HepG2 (cell line): Measurements from ENCODE around the gene C1R. TPM values are rescaled to one million over a fixed set of nuclear protein-coding genes. Genes with fewer than 3 reads are reported as not detected.

Experiments
- CHD4 ChIP-seq: fragments of 200-600 bp; sonication (generic); IDR thresholded peaks from 2 replicates; pipeline ENCODE4 v1.7.0; 2017; ENCODE audit warnings: mild to moderate bottlenecking, low read length, borderline replicate concordance
- HDAC6 ChIP-seq: fragments of 200-600 bp; sonication (generic); IDR thresholded peaks from 2 replicates; pipeline ENCODE4 v1.7.0; 2017; ENCODE audit warnings: mild to moderate bottlenecking, antibody characterized with exemption, low read length, low read depth
- HOMEZ ChIP-seq: IDR thresholded peaks from 2 replicates; pipeline ENCODE4 v1.6.1; 2016; ENCODE audit warnings: low read depth
- MTF2 ChIP-seq: sonication (generic); formaldehyde crosslinking; IDR thresholded peaks from 2 replicates; pipeline ENCODE4 v1.5.0; 2020; ENCODE audit warnings: missing genetic modification reagents, borderline replicate concordance
- MXD4 ChIP-seq: IDR thresholded peaks from 2 replicates; pipeline ENCODE4 v1.6.1; 2016; ENCODE audit warnings: mild to moderate bottlenecking, missing biosample characterization, missing genetic modification reagents
- NFIB ChIP-seq: sonication (generic); formaldehyde crosslinking; IDR thresholded peaks from 2 replicates; pipeline ENCODE4 v1.9.0; 2021; ENCODE audit warnings: missing genetic modification reagents, mild to moderate bottlenecking, borderline replicate concordance
- PLRG1 ChIP-seq: fragments of 450-650 bp; conservative IDR thresholded peaks from 2 replicates; pipeline ENCODE4 v1.6.1; 2016
- PTBP1 ChIP-seq: fragments of 200-400 bp; formaldehyde crosslinking; IDR thresholded peaks from 2 replicates; pipeline ENCODE4 v1.6.1; 2018; ENCODE audit warnings: low read length, low read depth; ENCODE audit not compliant: poor library complexity, severe bottlenecking
- TOPORS ChIP-seq: sonication (generic); formaldehyde crosslinking; IDR thresholded peaks from 2 replicates; pipeline ENCODE4 v1.8.0; 2023; ENCODE audit warnings: mild to moderate bottlenecking, missing genetic modification reagents
- ZBTB10 ChIP-seq: sonication (generic); formaldehyde crosslinking; IDR thresholded peaks from 2 replicates; pipeline ENCODE4 v1.4.0; 2020; ENCODE audit warnings: missing genetic modification reagents, borderline replicate concordance
- ZNF136 ChIP-seq: sonication (generic); formaldehyde crosslinking; IDR thresholded peaks from 2 replicates; pipeline ENCODE4 v1.8.1; 2022; ENCODE audit warnings: low read depth, mild to moderate bottlenecking, moderate library complexity, missing genetic modification reagents
- ZNF382 ChIP-seq: sonication (generic); formaldehyde crosslinking; IDR thresholded peaks from 2 replicates; pipeline ENCODE4 v1.5.0; 2020; ENCODE audit warnings: missing genetic modification reagents, mild to moderate bottlenecking, borderline replicate concordance
- ZNF512B ChIP-seq: sonication (generic); formaldehyde crosslinking; IDR thresholded peaks from 2 replicates; pipeline ENCODE4 v1.5.1; 2020; ENCODE audit warnings: missing genetic modification reagents, mild to moderate bottlenecking, borderline replicate concordance
- ZNF639 ChIP-seq: conservative IDR thresholded peaks from 2 replicates; pipeline ENCODE4 v1.6.1; 2018; ENCODE audit warnings: missing genetic modification reagents
- ZNF784 ChIP-seq: sonication (generic); formaldehyde crosslinking; IDR thresholded peaks from 2 replicates; pipeline ENCODE4 v1.5.1; 2020; ENCODE audit warnings: missing genetic modification reagents, mild to moderate bottlenecking, borderline replicate concordance
- polyA plus RNA-seq, 8 experiments: library from polyadenylated mRNA; depleted of rRNA in 3 of 8; stranded (reverse) in 7 of 8; unstranded in 1 of 8; fragments of >200 nt; fragmentation: Illumina TruSeq in 4 of 8; extraction: Trizol in 4 of 8; gene quantifications; 2 replicates each; pipeline versions ENCODE4 v1.2.1 to v1.2.3, GENCODE V29; 2011 to 2016; ENCODE audit warnings: low read depth in 4 of 8, missing spikeins in 1 of 8, mixed read lengths in 1 of 8; ENCODE audit not compliant: insufficient read depth in 1 of 8
- total RNA-seq, 5 experiments: library from RNA; depleted of rRNA; stranded (reverse); fragments of >200 nt; fragmentation: Illumina TruSeq; extraction: Trizol; gene quantifications; 2 replicates each; pipeline ENCODE4 v1.2.3, GENCODE V29; 2016; ENCODE audit warnings: low read depth in 1 of 5

The C1R gene
- total and polyA plus RNA-seq, 2 of the 13 experiments (the other 11 are each of a cell fraction or from before 2014, with no cell fraction given), result 3.5 to 6.5 TPM

- no peak for TF ChIP-seq ZNF512B (CRISPR knock-in tag)
- TF ChIP-seq NFIB (CRISPR knock-in tag), result no peak
- no peak for TF ChIP-seq HOMEZ (CRISPR knock-in tag)
- TF ChIP-seq ZNF136 (CRISPR knock-in tag), result no peak
- TF ChIP-seq ZBTB10 (CRISPR knock-in tag), result no peak
- TF ChIP-seq ZNF784, result no peak; the same call in 1 of the 2 replicates
- no peak for TF ChIP-seq MTF2 (CRISPR knock-in tag)
- TF ChIP-seq CHD4, result no peak
- no peak for TF ChIP-seq TOPORS (CRISPR knock-in tag)
- TF ChIP-seq ZNF382 (CRISPR knock-in tag), result no peak
- TF ChIP-seq PLRG1, result no peak
- no peak for TF ChIP-seq PTBP1
- TF ChIP-seq MXD4, result no peak
- TF ChIP-seq ZNF639 (CRISPR knock-in tag), result no peak
- no peak for TF ChIP-seq HDAC6
These were observed 16.7 kb upstream of the C1R start, which contains the start of gene C1RL (continued) for GRCh38 chr12:7108796-7109571.
